ENCODE data around the gene PDE7B.

- TF ChIP-seq CTCF (IDR thresholded peaks at IDR 0.05) (no peak), POLR2A (IDR thresholded peaks at IDR 0.05) (no peak)
Observed at GRCh38 chr6:136077834-136078576, 226.5 kb downstream of the PDE7B start.

Measured in uterus (tissue), 2 donors.